SKM-1 treated with dmso at 0.1 percent for 144 hours (cell line): ENCODE results near the gene CREBL2.
A peak's percentile ranks its signal among the peaks of the same experiment; 100 is the strongest.
"Not testable (repeated sequence)": the region's sequence is repeated elsewhere in the genome, so short reads cannot be mapped to it uniquely, and the experiment has no call there.

ENCODE experiments used
- DNase-seq: peaks from one replicate; lab custom pipeline; 2025; ENCODE audit not compliant: unreplicated experiment; lab: John Stamatoyannopoulos, UW

The CREBL2 gene, protein sequence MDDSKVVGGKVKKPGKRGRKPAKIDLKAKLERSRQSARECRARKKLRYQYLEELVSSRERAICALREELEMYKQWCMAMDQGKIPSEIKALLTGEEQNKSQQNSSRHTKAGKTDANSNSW

DNA sequence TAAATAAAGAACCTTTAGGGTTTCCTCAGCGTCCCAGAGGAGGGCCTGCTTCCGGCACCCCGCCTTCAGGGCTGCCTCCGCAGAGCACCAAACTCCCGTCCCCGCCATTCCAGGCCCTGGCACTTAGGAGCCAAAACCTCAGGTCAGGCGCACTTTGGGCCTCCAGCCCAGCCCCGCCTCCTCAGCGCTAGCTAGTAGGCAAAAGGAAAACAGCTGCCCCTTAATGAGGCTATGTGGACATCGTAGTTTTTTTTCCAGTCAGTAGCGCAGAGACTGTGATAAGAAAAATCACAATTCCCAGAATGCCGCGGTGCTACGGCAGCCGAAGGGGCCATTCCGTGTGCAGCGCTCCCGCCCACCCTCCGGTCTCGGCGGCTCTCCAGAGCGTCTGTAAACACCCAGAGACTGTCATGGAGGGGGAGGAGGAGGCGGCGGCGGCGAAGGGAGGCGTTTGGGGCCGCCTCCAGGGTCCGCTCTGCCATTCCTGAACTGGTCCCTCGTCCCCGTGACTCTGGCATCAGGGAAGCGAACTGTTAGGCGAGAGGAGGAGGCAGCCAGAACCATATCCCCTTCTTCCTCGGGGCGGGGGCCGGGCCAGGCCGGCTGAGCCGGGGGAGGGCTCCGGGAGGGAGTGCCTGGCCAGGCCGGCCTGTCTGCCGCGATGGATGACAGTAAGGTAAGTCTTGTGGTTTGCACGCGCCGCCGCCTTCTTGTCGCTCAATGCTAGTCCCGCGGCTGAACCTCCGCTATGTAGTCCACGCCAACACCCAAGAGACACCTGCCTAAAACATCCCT, at the start of gene CREBL2:
Gene CREBL2 (plus strand): TSS at position 365 of the 795 bp plus-strand sequence. CDS start 297 bp downstream, at position 662.
- DNase-seq = peak; percentile 55

DNA sequence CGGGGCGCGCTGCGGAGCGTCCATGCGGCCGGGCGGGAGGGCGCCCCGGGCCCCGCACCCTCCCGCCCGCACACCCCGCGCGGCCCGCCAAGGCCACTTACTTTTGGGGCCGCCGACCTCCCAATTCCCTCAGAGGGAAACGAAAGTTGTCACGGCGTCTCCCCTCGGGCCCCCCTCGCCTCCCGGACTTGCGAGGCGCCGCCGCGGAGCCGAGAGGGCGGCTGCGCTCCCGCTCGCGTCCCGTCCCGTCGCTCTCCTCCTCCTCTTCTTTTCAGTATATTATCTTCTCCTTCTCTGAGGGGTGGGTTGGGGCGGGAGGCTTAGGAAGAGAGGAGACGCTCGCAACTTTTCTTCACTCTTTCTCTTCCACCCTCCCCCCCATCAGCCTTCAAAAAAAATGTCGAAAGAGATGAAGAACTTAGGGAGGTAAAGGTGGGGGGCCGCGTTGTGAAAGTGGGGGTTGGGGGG, 49.6 kb upstream of the CREBL2 start:
- no peak for DNase-seq

DNA sequence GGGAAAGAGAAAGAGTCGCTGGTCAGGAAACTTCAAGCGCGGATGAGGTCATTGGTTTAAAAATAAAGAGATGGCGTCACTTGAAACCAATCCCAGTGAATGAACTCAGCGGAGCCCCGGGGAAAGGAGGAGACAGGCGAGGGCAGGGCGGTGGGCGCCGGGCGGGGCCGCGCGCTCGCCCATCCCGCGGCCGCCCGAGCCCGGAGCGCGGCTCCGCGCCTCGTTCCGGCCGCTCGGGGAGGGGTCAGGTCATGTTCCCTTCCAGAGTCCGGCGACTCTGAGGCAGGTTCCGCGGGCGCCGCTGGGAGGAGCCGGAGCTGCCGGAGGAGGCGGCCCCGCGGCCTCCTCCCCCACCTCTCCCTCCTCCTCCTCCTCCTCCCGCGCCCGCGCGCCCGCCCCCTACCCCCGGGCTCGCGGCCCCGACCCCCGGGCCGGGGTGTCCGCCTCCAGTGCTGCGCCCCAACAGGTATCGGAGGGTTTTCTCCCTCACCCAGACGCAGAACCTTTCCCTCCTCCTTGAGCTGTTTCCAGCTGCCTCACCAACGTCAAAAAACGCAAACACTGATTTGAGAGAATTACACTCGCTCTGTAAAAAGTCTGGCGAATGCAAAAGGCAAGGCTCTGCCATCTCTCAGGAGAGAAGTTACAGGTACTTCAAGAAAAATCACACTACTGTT, 49.0 kb upstream of the CREBL2 start, which contains the start of gene DUSP16:
Gene DUSP16 (minus strand): TSS at position 279 of the 677 bp plus-strand sequence. CDS start 41,765 bp downstream, outside the sequence.
- DNase-seq = peak; percentile 55

DNA sequence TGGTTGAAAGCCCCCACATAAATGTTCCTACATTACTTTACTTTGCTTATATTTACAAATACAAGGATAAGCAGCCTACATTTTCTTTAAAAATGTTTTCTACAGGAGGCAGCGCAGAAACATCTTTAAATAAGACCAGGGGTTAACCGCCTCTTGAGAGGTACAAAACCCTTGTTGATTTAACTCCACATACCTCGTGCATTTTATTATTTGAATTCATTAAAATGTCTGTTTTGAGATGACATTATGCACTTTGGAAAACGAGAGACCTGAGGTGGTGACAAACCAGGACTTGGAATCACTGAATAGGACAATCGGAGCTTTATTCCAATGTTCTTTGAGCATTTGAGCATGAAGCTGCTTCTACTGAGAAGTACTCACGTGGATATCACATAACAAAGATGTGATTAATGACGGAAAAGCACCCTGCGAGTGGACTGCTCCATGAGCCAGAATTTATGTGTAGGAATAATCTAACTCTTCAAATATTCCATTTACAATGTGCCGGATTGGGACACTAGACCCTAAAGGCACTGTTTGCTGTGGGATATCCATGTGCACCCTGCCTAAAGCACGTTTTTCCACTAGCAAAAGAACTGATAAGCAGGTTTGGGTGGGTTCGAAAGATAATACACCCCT, 48.3 kb upstream of the CREBL2 start:
- DNase-seq = no peak

DNA sequence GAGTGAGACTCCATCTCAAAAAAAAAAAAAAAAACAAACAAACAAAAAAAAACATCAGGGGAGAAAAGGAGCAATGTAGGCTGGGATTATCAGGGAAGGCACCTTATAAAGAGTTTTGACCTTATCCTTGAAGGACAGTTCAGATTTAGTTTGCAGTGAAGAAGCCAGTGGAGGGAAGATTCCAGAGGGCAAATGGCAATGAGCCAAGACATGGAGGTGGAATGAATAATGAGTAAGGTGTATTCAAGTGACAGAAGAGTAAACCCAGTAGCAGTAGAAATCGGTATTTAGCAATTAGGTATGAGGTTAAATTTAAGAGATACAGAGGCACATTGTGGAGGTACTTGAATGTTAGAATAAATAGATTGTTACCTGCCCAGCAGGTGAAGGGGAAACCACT, 46.8 kb upstream of the CREBL2 start:
- DNase-seq = no peak

DNA sequence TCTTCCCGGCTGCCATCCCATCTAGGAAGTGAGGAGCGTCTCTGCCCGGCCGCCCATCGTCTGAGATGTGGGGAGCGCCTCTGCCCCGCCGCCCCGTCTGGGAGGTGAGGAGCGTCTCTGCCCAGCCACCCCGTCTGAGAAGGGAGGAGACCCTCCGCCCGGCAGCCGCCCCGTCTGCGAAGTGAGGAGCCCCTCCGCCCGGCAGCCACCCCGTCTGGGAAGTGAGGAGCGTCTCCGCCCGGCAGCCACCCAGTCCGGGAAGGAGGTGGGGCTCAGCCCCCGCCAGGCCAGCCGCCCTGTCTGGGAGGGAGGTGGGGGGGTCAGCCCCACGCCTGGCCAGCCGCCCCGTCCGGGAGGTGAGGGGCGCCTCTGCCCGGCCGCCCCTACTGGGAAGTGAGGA, 45.7 kb upstream of the CREBL2 start:
- not testable (repeated sequence) for DNase-seq

DNA sequence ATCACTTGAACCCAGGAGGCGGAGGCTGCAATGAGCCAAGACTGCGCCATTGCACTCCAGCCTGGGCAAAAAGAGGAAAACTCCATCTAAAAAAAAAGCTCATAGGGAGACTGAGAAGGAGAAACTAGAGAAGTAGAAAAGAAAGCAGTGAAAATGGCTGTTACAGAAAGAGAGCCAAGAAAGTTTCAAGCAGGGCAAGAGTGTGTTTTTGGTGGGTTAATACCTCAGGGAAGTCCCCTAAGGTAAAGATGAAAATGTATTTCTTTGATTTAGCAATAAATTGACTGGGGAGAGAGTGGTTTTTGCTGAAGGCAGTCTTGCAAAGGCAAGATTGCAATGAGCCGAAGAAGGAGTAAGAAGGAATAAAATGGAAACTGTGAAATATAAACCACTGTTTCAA, 39.0 kb upstream of the CREBL2 start:
- no peak for DNase-seq

DNA sequence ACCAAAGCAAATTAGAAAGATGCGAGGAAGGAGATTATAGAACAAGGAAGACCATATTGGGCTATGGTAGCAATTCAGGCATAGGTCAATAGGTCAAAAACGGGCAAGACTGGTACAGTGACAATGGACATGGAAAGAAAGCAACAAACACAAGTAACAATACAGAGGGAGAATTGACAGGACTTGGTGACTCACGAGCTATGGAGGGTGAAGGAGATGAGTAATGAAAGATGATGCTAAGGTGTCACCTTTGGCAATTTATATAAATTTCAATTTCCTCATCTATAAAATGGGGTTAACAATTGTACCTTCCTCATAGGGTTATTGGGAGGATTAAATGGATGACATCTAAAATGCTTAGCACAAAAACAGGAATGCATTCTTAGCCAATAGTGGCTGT, 33.9 kb upstream of the CREBL2 start:
- no peak for DNase-seq

DNA sequence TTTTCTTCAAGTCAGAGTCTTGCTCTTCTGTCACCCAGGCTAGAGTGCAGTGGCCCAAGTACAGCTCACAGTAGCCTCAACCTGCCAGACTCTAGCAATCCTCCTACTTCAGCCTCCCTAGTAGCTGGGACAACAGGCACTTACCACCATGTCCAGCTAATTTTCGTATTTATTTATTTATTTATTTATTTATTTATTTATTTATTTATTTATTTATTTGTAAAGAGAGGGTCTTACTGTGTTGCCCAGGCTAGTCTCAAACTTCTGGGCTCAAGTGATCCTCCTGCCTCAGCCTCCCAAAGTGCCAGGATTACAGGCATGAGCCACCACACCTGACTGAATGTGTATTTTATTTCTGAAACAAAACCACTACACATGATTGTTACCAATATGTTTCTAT, 31.0 kb upstream of the CREBL2 start:
- DNase-seq = not testable (repeated sequence)

DNA sequence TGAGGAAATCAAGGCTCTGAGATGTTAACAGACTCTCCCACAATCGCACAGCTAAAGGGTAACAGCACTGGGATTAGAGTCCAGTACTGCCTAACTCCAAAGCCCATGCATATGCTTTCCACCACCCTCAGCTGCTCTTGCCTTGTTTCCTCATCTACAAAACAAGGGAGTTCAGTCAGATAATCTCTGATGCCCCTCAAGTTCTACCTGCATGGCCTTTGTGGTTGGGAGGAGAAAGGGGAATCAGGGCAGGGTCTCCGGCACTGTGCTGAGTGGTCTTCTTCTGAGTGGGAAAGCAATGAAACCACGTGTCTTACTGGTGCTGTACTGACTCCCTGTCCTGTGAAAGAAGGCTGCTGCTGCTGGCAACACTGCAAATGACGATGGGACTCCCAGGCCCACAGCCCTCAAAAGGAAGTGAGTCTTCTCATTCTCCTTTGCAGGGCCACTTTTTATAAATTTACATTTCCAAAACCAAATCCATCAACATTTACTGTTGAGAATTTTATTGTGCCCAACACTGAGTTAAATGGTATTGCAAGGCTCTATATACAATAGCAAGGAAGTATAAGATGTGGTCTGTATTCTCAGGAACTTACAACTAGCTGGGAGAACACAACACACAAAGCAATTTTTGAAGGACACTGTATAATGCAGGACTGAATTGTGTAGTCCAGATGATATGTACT, 29.3 kb upstream of the CREBL2 start:
- no peak for DNase-seq

DNA sequence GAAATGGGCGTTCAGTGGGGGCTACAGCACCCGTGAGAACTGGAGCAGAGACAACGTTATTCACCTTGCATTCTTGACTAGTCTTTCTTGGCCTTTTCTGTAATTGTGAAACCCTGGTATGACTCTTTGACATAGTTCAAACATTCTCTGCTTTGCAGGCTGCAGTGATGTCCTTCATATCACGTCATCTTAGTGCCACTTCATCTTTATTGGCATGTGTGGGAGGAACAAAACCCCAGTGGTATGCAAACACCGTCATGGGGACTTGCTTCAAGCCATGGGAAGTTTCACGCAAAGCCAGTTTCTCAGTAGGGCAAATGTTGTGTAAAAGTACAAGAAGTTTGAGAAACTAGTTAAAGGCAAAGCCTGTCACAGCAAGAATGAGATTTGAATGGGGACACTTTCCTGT, 28.8 kb upstream of the CREBL2 start:
- DNase-seq = no peak

DNA sequence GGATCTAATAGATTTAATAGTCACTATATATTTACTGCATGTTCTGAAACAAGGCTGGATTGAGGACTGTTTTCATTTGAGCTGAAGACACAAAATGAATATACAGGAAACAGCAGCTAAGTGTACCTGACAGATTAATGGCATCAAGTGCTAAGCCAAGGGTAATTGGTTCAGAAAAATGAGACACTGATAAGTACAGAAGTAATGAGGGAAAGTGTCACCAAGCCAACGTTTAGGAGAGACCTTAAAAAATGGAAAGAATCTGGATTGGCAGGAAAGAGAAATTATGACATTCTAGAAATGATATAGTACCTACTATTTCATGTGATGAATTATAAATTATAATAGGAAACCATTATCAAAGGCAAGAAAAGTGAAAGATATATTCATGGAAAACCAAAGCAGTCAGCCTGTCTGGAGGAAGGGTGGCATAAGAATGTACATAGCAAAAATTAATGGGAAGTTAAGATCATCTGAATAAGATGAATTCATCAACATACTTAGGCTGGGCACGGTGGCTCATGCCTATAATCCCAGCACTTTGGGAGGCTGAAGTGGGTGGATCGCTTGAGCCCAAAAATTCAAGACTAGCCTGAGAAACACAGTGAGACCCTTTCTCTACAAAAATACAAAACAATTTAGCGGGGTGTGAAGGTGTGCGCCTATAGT, 28.0 kb upstream of the CREBL2 start:
- DNase-seq = no peak

DNA sequence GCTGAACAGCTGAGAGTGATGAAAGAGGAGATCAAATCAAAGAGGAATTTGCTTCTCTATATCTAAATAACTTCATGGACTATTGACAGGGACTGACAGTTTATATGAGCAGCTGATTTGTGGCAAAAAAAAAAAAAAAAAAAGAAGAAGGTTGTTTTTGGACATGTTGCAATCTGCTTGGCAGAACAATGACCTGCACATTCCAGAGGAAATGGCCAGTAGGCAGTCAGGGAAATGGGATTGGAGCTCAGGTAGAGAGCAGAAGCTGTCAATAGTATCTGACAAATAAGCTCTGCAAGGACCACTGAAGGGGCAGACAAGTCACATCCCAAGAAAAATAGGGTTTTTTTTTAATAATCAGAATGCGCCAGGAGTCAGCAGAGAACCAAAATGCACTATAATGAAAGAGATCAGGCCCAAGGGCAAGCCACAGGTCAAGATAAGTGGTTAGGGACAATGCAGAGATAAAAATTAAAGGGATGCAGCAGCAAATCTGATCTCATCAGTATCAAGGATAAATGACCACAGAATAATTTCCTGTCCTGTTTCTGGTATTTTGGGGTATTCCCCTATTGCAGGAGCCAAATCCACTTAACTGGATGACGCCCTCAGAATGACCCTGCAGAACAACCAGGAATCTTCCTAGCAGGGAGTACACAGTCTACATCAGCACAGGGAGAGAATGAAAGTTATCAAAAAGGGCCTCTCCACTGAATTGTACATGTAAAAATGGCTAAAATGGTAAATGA, 26.4 kb upstream of the CREBL2 start:
- DNase-seq = no peak

DNA sequence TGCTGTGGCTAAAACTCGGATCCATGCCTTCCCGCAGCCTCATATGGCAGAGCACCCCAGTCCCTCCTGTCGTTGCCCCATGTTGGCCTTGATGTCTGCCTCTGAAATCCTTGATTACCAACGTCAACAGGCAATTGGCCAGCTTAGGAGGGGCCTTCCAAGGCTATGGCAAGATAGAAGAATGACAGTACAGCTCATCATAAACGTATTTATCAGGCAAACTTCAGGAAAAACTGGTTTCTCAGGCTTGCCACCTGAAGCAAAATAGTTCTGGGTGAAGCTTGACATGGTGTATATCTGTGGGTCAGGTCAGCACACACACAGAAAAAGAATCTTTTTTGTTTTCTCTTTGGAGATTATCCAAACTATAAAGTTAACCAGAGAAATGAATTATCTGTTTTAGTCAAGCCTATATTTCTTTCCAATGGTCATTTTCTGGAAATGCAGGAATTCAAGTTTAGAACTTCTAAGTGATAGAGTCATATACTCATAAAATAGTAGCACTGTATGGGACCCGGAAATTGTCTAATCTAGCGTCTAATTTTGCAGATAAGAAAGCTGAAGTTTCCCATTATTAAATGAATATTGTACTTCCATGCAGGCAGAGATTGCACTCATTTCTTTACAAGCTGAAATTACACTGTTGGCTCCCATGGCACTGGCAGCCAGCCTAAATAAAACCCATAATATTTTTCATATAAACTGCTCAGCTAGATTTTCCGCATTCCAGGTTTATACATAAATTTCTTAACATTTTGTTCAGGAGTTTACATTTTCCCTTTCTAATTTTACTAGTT, 24.6 kb upstream of the CREBL2 start:
- no peak for DNase-seq

DNA sequence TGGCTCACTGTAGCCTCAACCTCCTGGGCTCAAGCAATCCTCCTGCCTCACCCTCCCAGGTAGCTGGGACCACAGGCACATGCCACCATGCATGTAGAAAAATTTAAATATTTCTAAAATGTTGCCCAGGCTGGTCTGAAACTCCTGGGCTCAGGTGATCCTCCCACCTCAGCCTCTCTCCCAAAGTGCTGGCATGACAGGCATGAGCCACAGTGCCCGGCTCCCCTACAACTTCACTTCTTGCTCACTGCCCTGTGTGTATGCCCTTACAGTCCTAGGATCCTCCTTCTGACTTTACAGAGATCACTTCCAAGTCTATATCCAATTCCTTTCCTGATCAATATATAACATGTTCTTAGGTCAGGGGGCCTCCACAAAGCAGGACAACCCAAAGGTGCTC, 23.8 kb upstream of the CREBL2 start:
- DNase-seq = no peak

DNA sequence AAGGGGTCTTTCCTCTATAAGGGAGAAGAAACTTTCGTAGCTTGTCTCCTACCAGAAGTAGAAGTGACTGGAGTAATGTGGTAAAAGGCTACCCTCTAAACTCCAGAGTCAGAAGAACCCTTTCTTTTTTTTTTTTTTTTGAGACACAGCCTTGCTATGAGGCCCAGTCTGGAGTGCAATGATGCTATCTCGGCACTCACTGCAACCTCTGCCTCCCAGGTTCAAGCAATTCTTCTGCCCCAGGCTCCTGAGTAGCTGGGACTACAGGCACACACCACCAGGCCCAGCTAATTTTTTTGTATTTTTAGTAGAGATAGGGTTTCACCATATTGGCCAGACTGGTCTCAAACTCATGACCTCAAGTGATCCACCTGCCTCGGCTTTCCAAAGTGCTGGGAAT, 23.2 kb upstream of the CREBL2 start:
- DNase-seq = not testable (repeated sequence)

DNA sequence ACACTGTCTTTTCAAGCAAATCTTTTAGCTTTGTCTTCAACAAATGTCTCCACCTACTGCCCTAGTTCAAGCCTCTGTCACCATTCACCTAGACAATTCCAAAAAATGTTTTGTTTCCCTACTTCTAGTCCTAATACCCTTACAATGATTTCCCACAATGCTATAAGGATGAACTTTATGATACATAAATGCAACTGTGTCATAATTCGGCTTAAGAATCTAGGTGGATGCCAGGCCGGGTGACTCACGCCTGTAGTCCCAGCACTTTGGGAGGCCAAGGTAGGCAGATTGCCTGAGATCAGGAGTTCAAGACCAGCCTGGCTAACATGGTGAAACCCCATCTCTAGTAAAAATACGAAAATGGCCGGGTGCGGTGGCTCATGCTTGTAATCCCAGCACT, 20.7 kb upstream of the CREBL2 start:
- no peak for DNase-seq

DNA sequence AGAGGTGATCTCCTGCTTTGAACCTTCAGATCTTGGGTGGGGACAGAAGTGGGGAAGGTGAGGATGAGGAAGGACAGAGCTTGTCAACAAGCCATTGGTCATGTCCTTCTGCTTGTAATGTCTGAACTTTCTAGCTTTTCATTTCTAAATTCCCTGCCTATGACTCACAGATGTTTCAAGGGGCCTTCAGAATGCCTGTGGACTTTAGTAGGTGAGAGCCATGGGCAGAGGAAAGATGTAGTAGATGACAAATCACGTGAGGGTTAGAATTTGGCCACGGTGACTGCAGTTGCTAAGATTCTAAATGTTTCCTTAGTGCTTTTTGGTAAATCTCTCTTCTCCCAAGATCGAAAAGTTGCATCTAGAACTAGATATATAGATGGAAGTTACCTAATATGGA, 18.7 kb upstream of the CREBL2 start:
- no peak for DNase-seq

DNA sequence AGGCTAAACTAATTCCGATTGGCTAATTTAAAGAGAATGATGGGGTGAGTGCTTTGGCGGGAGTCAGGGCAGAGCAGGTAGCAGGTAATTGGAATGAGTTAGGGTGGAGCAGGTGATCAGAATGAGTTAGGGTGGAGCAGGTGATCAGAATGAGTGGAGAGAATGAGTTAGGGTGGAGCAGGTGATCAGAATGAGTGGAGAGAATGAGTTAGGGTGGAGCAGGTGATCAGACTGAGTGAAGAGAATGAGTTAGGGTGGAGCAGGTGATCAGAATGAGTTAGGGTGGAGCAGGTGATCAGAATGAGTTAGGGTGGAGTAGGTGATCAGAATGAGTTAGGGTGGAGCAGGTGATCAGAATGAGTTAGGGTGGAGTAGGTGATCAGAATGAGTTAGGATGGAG, 15.7 kb upstream of the CREBL2 start:
- DNase-seq = not testable (repeated sequence)
